ELF-1 (cell line): ENCODE measurements around the gene LCN1.
A peak's percentile ranks its signal among the peaks of the same experiment; 100 is the strongest.

Source experiments
- DNase-seq: peaks from one replicate; pipeline ENCODE4 v3.0.0-alpha.2; 2016; ENCODE audit warnings: low read depth, low spot score

LCN1 gene

GRCh38 chr9:135488527-135488926 is 32.7 kb upstream of the LCN1 start:
- DNase-seq = no peak

DNA sequence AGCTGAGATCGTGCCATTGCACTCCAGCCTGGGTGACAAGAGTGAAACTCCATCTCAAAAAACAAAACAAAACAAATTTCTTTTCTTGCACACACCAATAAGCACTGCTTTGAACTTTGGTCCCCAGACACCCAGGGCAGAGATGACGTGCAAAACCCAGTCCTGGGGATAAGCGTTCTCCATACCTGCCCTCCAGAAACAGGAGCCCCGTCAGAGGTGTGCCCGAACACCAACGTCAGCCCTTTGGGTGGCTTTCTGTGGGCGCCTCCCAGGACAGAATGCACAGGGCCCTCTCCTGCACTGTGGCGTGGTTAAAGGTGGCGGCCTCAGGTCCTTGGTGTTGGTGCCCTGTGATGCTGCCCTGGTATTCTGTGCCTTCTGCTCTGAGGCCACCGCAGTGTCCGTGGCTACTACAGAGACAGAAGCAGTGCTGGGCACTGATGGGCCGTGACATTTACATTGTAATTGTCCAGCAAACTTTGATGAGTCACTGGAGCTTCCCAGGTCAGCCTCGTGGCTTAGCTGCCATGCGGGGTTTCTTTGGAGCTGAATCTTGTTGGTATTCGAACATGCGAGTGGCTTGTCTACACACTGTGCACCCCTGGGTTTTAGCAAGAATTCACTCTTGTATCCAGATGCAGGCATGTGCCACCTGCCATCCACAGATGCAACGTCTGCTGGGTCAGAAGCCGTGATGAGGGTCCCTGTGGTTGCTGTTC is 31.9 kb upstream of the LCN1 start:
- no peak for DNase-seq

- DNase-seq = no peak
Measured at GRCh38 chr9:135490166-135490870, 30.9 kb upstream of the LCN1 start.

DNA sequence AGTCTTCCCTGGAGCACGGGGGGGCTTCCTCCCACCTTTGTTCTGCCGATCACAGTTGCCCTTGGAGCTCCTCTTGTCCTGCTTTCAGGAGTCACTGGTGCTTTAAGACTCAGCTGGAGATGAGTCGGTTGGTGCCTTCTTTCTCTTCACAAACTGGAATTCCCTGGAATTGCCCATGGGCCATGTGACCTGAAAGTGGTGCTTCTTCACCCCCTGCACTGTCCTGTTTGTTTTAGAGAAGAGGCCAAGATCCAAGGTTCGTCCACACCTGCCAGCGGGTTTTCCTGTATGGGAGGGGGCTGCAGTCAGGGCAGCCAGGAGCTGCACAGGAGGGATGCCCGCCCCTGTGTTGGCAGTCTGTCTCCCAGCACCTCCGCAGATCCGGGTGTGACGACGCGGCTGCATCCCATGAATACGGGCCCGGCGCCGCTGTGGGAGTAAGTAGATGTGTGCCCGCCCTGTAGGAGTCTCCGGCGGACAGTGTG is 30.2 kb upstream of the LCN1 start:
- DNase-seq = no peak

- no peak for DNase-seq
Measured at GRCh38 chr9:135491764-135492163, 29.5 kb upstream of the LCN1 start.

DNA sequence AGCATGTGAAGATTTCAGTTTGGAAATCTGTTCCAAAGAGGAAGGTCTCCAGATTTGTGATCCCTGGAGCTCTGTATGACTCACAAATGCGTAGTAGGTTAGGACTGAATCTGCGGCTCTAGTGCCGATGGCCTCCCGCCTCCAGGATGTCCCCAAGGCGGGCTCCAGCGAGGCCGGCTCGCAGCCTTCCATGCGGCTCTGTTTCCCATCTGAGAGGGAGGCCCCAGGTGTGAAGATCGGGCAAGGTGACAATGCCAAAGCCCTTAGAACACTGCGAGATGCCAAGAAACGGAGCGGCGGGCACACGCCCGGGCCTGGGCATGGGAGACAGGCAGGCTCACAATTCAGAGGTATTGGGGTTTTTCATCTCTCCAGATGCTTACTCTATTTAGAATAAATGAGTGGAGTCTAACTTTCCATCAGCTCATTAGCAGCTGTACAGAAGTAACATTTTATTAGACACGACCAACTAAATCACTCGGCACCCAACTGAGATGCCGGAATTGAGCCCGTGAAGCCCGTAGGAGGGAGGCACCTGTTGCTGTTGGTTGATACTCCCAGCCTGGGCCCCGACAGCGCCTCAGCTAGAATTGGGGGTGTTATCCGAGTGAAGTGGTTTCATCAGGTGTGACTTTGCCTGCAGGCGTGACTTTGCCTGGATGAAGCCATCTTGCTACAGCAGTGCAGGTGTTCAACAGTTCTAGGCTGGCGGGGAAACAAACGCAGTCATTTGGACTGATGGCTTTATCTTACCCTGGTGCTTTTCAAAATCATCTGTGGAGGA is 28.2 kb upstream of the LCN1 start:
- no peak for DNase-seq

DNA sequence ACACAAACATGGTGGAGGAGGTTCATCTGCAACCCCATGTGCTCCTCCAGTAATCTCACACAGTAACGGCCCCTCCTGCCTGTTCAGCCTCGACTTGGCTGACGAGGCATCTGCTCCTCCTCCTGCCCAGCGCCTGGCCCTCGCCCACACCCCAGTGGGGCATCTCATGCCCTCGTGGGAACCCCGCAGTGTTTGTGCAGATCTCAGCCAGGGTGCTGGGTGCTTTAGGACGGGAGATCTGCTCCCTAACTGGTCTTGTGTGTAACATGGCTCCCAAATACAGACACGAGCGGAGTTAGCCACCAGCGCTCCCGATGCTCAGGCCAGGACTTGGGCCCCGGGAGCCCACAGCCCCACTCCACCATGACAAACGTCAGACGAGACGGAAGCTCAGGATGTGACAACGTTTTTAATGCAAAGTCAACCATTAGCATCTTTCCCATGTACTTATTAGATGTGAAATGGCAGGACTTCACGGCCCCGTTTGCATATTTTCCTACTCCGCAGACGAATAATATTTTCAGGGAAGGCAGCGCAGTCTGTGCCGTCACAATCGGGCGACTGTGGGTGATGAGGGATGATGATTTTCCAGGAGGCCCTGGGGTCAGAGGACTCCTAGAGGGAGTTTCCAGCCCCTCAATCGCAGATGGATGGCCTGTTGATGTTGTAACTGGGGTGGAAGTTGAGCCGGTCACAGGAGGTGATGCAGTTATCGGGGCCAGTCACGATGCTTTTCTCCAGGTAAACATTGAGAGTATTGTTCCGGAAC is 26.3 kb upstream of the LCN1 start:
- DNase-seq = no peak

DNA sequence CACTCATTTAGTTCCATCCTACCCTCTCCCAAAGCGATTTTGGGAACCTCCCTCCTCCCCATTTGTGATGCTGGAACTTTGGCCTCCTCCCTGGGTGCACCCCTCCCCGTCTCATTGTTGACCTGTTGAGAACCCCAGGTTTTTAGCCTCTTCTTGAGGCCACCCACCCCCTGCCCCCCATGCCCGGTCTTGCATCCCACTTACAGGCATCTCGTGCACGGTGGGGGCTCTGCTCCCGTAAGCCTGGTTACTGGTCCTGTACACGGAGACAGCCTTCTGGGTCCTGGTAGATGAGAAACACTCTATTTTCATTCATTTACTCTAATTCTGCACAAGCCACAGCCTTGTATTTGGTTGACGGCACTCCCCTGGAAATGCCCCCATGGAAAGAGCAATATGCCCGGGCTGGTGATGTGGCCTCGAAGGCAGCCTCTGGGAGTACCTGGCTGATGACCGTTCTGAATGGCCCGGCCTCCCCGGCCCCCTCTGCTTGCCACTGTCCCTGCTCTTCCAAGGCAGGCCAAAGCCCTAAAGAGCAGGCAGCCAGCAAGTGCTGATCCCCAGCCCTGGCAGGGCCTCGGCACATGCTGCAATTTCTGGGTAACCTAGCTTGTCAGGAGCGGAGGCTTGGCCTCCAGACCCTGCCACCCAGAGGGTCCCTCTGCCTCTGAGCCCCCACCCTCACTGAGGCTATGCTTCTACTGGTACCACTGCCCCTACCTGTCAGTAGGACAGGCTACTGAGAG is 22.7 kb upstream of the LCN1 start:
- DNase-seq = no peak

GRCh38 chr9:135499326-135500070 is 21.7 kb upstream of the LCN1 start:
- DNase-seq = peak; percentile 88

DNA sequence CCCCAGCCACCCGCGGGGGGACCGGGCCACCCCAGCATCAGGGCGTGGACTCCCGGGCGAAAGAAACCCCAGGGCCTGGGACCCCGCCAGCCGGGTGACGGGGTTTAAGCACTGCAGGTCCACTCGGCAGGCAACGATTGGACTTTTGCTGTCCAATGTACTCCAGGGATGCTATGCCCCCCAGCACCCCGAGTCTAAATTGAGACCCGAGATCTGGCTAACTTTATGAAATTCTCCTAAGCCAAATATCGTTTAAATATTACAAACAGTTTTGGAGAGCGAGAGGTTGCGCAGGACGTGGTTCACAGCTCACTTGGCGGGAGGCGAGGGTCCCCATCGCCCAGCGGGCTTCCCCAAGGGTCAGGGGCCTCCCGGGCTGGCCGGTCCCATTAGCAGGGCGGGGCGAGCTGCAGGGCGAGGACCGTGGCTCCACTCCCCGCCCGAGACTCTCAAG is 21.1 kb upstream of the LCN1 start:
- DNase-seq = no peak

GRCh38 chr9:135500525-135501260 is 20.5 kb upstream of the LCN1 start, which contains the start of gene MRPS2:
TSS of gene MRPS2 (plus strand) at chr9:135500682. CDS start at chr9:135500711, 29 bp downstream.
- DNase-seq = peak; percentile 88

DNA sequence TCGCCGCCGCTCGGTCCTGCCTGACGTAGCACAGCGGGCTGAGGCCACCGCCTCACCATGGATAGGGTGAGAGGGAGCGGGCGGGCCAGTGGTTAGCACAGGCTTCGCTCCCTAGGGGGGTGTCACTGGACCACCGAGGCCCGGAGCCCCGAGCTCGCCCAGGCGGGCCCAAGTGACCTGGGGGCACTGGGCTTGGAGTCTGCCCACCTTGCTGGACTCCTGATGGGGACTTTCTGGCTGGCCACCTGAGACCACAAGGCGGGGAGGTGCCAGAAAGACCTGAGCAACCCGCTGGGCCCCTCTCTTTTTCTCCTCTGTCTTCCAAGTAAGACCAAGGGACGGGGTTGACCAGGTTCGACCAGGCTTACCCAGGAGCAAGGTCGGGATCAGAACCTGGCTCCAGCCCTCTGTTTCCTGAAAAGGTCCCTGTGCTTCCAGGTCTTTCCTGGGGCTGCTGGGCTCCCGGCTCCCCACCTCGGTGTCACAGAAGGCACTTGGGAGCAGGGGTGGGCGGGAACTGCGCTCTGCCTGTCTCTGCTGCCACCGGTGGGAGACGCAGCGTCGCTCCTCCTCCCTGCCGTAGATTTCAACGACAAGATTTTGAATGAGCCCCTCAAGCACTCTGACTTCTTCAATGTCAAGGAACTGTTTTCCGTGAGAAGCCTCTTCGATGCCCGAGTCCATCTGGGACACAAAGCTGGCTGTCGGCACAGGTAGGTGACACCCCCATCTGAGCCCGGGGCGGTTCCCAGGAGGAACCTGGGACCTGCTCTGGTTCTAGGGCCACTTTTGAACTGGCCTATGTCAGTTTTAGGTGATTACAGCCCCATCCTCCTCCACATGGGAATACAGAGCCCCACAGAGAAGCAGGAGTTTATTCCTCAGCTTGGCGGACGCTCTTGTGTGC is 19.7 kb upstream of the LCN1 start:
- peak; percentile 32 for DNase-seq

GRCh38 chr9:135502168-135502872 is 18.9 kb upstream of the LCN1 start:
- no peak for DNase-seq

- DNase-seq = no peak
Measured at GRCh38 chr9:135502873-135503321, 18.3 kb upstream of the LCN1 start.

- no peak for DNase-seq
Measured at GRCh38 chr9:135503371-135504261, 17.6 kb upstream of the LCN1 start.
